HG02973 (cell line): ENCODE results near the gene TNIP2.
"Not testable (repeated sequence)": the region's sequence is repeated elsewhere in the genome, so short reads cannot be mapped to it uniquely, and the experiment has no call there.

Source experiments
- ATAC-seq: cut with Tn5 transposase; IDR thresholded peaks from one replicate; pipeline ENCODE4 v1.9.1; 2021; ENCODE audit warnings: moderate library complexity; ENCODE audit not compliant: unreplicated experiment

Gene TNIP2

GRCh38 chr4:2794486-2795299, 38.6 kb upstream of the TNIP2 start:
- no peak for ATAC-seq

GRCh38 chr4:2793586-2794485, 37.7 kb upstream of the TNIP2 start:
- ATAC-seq = no peak

- no peak for ATAC-seq
Measured at GRCh38 chr4:2792711-2793585, 36.8 kb upstream of the TNIP2 start, which contains the start of gene SH3BP2. SH3BP2 (plus strand) TSS chr4:2793085; CDS start chr4:2820618, 27,533 bp downstream.

DNA sequence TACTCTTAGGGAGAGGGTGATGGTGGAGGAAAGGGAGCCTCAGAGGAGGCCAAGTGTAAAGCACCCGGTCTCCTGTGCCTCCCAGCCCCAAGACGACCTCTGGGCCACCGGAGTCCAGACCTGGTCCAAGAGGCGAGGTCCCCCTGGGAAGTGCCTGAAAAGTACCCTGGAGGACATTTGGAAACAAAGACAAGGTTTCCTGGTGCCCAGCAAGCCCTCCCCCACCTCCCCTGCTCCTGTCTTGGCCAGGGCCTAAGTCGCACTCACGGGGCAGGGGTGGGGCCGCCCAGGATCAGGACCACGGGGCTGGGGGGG, 36.2 kb upstream of the TNIP2 start:
- ATAC-seq = no peak

- no peak for ATAC-seq
Measured at GRCh38 chr4:2791518-2792395, 35.6 kb upstream of the TNIP2 start.

DNA sequence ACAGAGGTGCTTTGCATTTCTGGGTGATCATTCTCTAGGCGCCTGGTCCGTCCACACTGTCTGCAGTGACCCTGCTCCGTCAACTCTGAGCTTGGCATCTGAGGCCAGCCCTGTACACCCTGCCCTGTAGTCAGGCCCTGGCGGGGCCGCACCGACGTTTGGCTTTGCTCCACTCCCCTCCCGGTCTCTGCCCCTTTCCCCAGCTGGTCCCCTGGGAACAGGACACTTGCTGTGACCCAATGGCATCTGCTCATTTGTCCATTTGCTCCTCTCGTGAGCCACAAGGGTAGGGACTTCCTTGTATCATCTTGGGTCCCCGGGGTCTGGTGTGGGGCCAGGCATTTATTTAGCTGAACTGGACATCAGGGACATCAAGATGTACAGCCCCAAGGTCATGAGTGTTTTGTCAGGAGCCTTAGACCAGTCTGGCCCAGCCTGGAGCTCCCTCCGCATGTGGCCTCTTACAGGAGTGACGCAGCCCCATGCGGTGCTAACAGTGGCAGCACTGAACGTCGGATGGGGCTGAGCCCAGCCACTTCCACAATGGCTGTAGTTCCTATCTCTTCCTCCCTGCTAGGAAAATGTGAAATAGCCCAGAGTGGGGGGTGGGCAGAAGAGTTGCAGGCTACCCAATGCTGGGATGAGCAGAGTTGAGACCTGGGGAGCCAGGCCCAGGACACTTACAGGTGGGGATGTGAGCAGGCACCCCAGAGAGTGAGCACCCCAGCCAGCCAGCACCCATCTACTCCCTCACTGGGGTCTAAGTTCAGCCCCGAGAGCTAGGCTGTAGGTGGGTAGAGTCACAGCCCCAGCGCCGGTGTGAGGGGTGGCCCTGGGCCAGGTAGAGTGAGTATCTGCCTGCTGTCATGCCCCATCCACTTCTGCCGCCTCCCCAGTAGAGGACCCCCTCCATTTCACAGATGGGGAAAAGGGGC, 34.7 kb upstream of the TNIP2 start:
- no peak for ATAC-seq

DNA sequence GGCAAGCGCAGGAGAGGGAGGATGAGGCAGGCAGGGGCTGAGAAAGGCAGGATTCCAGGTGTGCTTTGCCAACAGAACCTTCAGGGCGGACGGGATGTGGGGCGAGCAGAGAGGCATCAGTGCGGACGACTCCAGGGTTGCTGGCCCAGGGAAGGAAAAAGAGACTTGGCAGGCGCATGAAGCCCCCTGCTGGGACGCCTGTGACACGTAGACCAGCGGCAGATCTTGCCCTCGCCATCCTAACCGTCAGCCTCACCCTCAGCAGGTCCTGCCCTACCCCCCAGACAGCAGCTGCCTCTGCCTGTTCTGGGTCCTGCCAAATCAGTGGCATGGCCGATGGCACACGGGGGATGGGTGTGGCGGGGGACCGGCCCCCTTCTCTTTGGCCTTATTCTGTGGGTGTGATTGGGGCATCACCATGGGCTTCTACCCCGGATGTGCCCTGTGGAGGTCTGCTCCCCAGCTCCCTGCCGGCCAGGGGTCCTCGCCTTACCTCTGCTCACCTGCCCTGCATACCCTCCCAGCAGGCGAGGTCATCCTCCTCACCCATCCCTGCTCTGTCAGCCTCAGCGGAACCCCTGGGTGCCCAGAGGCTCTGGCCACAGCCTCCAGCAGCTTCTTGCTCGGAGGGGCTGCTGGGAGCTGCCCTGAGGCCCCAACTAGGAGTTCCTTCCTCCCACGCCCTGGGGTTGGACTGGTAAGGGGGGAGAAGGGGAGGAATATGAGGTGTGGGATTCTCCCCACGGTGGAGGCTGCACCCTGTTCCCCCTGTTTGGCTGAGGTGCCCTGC, 33.9 kb upstream of the TNIP2 start:
- ATAC-seq = no peak

DNA sequence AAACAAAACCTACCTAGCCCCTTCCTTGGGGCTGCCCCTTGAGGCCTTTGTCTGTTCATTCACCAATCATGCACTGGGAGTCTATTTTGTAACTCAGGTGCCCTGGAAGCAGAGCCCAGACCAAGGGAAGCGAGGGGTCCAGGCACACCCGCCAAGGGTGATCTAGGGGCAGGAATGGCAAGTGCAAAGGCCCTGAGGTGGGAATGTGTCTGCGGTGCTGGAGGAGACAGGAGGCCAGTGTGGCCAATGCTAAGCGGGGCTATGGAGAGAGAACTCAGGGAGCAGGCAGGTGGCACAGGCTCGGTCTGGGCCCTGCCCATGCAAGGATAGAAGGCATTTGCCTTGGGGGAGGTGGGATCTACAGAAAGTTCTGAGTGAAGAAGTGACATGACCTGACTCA, 33.2 kb upstream of the TNIP2 start:
- no peak for ATAC-seq

DNA sequence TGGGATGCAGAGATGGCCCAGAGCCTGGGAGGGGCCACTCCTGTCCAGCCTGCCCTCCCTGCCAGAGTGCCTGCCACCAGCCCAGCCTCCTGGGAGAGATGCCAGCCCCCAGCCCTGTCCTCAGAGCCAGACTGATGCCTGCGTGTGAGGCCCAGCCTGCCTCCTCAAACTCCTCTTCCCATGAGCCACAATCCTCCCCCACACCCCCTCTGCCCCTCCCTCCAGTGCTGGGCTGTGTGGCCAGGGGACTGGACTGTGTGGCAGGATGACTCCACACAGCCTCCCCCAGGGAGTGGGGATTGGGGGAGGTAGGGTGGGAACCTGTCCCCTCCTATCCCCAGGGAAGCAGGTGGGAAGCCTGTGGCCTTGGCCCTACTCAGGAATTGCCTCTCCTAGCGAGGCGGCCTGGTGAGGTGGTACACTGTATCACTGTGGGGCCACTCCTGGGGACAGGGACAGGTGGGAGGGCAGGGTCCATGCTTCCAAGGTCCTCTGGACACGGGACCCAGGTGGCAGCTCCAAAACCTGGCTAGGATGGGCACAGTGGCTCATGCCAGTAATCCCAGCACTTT, 32.5 kb upstream of the TNIP2 start:
- ATAC-seq = no peak

- ATAC-seq = no peak
Measured at GRCh38 chr4:2788101-2788500, 32.0 kb upstream of the TNIP2 start.

GRCh38 chr4:2787230-2788100, 31.3 kb upstream of the TNIP2 start:
- ATAC-seq = peak; percentile 60

GRCh38 chr4:2786794-2787229, 30.7 kb upstream of the TNIP2 start:
- peak; percentile 5 for ATAC-seq

- ATAC-seq = no peak
Measured at GRCh38 chr4:2786152-2786671, 30.1 kb upstream of the TNIP2 start.

- no peak for ATAC-seq
Measured at GRCh38 chr4:2785613-2786012, 29.5 kb upstream of the TNIP2 start.

- no peak for ATAC-seq
Measured at GRCh38 chr4:2783790-2784189, 27.7 kb upstream of the TNIP2 start.

DNA sequence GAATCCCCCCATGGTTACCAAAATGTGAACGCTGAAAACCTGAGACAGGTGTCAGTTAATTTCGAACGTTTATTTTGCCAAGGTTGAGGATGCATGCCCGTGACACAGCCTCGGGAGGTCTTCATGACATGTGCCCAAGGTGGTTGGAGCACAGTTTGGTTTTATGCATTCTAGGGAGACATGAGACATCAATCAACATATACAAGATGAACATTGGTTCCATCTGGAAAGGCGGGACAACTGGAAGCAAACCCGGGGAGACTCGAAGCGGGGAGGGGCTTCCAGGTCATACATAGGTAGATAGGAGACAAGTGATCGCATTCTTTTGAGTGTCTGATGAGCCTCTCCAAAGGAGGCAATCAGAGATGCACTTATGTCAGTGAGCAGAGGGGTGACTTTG, 25.8 kb upstream of the TNIP2 start:
- ATAC-seq = no peak

DNA sequence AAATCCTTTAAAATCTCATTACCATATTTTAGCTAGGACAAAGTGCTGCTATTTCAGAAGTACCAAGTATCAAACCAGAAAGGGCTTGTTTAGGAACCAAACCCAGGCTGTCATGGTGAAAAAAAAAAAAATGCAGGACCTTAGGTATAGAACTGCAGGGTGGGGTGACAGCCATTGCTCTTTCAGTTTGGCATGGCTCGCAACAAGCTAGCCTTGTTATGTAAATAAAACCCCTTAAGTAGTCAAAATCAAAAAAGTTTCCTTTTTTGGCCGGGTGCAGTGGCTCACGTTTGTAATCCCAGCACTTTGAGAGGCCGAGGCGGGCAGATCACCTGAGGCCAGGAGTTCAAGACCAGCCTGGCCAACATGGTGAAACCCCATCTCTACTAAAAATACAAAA, 24.5 kb upstream of the TNIP2 start:
- not testable (repeated sequence) for ATAC-seq
